Measurements from ENCODE around the gene ADTRP. TPM values are rescaled to one million over a fixed set of nuclear protein-coding genes. Genes with fewer than 3 reads are reported as not detected.

ADTRP gene
- total and polyA plus RNA-seq, 2 donors (not counting 1 experiment from before 2014, with no cell fraction given): 0.18 to 1.2 TPM

DNA sequence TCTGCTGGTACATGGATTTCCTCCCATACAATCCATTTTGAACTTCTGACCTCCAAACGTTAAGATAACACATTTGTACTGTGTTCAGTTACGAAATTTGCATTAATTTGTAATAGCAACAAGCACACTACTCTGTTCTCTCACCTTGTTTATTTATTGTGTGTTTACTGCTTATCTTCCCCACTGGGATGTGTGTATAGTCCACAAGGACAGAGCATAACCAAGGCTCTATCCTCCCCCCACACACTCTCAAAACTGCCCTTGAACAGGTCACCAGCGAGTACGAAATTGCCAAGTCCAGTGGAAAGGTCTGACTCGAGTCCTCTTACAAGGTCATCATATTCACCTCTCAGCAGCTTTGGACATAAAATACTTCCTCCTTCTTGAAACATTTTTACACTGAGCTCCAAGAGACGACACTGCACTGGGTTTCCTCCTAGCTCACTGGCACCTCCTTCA lies 18.6 kb downstream of the ADTRP start:
- H3K4me1 ChIP-seq (ENCODE audit: control insufficient read depth in 2 of 2, insufficient read depth in 2 of 2, low read length in 2 of 2): no peaks in the 10 kb centered on the region
- POLR2A ChIA-PET: no interaction called here
- no peak overlapping the region for H3K27ac ChIP-seq (ENCODE audit: low read length in 2 of 2)
- Mint-ChIP-seq H3K27me3 (peaks cover 35% of the 10 kb centered on the region), H3K4me3 (no peak overlapping the region), H3K4me1 (no peaks in the 10 kb centered on the region), H3K9me3 (ENCODE audit: insufficient read depth) (no peaks in the 10 kb centered on the region), H3K27ac (no peak overlapping the region)
- DNase-seq (no peak), ATAC-seq (ENCODE audit: low read depth) (no peak)
- H4K20me1 ChIP-seq (ENCODE audit: control insufficient read depth, insufficient read depth, low read length, poor library complexity, severe bottlenecking): no peaks in the 10 kb centered on the region
- TF ChIP-seq, protein P1, sequence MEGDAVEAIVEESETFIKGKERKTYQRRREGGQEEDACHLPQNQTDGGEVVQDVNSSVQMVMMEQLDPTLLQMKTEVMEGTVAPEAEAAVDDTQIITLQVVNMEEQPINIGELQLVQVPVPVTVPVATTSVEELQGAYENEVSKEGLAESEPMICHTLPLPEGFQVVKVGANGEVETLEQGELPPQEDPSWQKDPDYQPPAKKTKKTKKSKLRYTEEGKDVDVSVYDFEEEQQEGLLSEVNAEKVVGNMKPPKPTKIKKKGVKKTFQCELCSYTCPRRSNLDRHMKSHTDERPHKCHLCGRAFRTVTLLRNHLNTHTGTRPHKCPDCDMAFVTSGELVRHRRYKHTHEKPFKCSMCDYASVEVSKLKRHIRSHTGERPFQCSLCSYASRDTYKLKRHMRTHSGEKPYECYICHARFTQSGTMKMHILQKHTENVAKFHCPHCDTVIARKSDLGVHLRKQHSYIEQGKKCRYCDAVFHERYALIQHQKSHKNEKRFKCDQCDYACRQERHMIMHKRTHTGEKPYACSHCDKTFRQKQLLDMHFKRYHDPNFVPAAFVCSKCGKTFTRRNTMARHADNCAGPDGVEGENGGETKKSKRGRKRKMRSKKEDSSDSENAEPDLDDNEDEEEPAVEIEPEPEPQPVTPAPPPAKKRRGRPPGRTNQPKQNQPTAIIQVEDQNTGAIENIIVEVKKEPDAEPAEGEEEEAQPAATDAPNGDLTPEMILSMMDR (IDR thresholded peaks at IDR 0.05): no peak
- TF ChIP-seq EZH2 (IDR thresholded peaks at IDR 0.05; ENCODE audit: borderline replicate concordance, insufficient read depth, low read depth, low read length, poor library complexity, severe bottlenecking): no peak
- no peak overlapping the region for H3K9ac ChIP-seq (ENCODE audit: low read length)
- 65% methylated on average over 4 of the region's 6 CpGs for WGBS (ENCODE audit: insufficient coverage)
- H2AFZ ChIP-seq (ENCODE audit: insufficient read depth, low read depth, low read length, poor library complexity, severe bottlenecking): no peak overlapping the region
- H3K4me2 ChIP-seq (replicated peaks; ENCODE audit: low read depth, low read length, poor library complexity, severe bottlenecking): no peak overlapping the region
- no peaks in the 10 kb centered on the region for H3K9me3 ChIP-seq (ENCODE audit: control extremely low read depth in 1 of 3, control insufficient read depth in 2 of 3, insufficient read depth in 1 of 3, low read length in 2 of 3)
- intact Hi-C loops (cut with micrococcal nuclease): no loop called here
- H3K79me2 ChIP-seq (ENCODE audit: control insufficient read depth, insufficient read depth, low read length): no peaks in the 10 kb centered on the region
- H3K36me3 ChIP-seq (replicated peaks in 1 of 2; ENCODE audit: control extremely low read depth in 1 of 2, control insufficient read depth in 1 of 2, extremely low read depth in 1 of 2, insufficient read depth in 2 of 2, low read length in 1 of 2): no peaks in the 10 kb centered on the region
- no peak overlapping the region for H3K4me3 ChIP-seq (ENCODE audit: control extremely low read depth in 1 of 5, extremely low read depth in 1 of 5, insufficient read depth in 1 of 5, low read depth in 2 of 5, low read length in 4 of 5)
- H3K27me3 ChIP-seq (replicated peaks in 1 of 4; ENCODE audit: control extremely low read depth in 1 of 4, control insufficient read depth in 3 of 4, insufficient read depth in 4 of 4, low read length in 3 of 4): peaks cover 0 to 6% (median 0%) of the 10 kb centered on the region in 4 experiments
- CTCF ChIA-PET: no interaction called here

- H3K27me3 Mint-ChIP-seq: peaks cover 38% of the 10 kb centered on the region
- Histone ChIP-seq H3K27ac (ENCODE audit: low read length in 2 of 2) (no peak overlapping the region), H4K20me1 (ENCODE audit: control insufficient read depth, insufficient read depth, low read length, poor library complexity, severe bottlenecking) (no peaks in the 10 kb centered on the region), H3K4me1 (ENCODE audit: control insufficient read depth in 2 of 2, insufficient read depth in 2 of 2, low read length in 2 of 2) (no peaks in the 10 kb centered on the region), H3K4me2 (replicated peaks; ENCODE audit: low read depth, low read length, poor library complexity, severe bottlenecking) (no peak overlapping the region), H3K36me3 (replicated peaks in 1 of 2; ENCODE audit: control extremely low read depth in 1 of 2, control insufficient read depth in 1 of 2, extremely low read depth in 1 of 2, insufficient read depth in 2 of 2, low read length in 1 of 2) (no peaks in the 10 kb centered on the region), H3K4me3 (ENCODE audit: control extremely low read depth in 1 of 5, extremely low read depth in 1 of 5, insufficient read depth in 1 of 5, low read depth in 2 of 5, low read length in 4 of 5) (no peak overlapping the region), H3K9ac (ENCODE audit: low read length) (no peak overlapping the region), H2AFZ (ENCODE audit: insufficient read depth, low read depth, low read length, poor library complexity, severe bottlenecking) (no peak overlapping the region), H3K9me3 (ENCODE audit: control extremely low read depth in 1 of 3, control insufficient read depth in 2 of 3, insufficient read depth in 1 of 3, low read length in 2 of 3) (no peaks in the 10 kb centered on the region), H3K79me2 (ENCODE audit: control insufficient read depth, insufficient read depth, low read length) (no peaks in the 10 kb centered on the region), H3K27me3 (replicated peaks in 1 of 4; ENCODE audit: control extremely low read depth in 1 of 4, control insufficient read depth in 3 of 4, insufficient read depth in 4 of 4, low read length in 3 of 4) (peaks cover 0 to 10% (median 0%) of the 10 kb centered on the region in 4 experiments)
- intact Hi-C loops (cut with micrococcal nuclease): no loop called here
- TF ChIP-seq EZH2 (IDR thresholded peaks at IDR 0.05; ENCODE audit: borderline replicate concordance, insufficient read depth, low read depth, low read length, poor library complexity, severe bottlenecking): no peak
- TF ChIP-seq, protein P1 (IDR thresholded peaks at IDR 0.05): no peak
- H3K27ac Mint-ChIP-seq: no peak overlapping the region
- no peak for DNase-seq
- ChIA-PET POLR2A (no interaction called here), CTCF (no interaction called here)
- 88% methylated on average over 3 of the region's 4 CpGs for WGBS (ENCODE audit: insufficient coverage)
- no peak overlapping the region for H3K4me3 Mint-ChIP-seq
- no peaks in the 10 kb centered on the region for H3K4me1 Mint-ChIP-seq
- no peaks in the 10 kb centered on the region for H3K9me3 Mint-ChIP-seq (ENCODE audit: insufficient read depth)
- no peak for ATAC-seq (ENCODE audit: low read depth)
These were observed 19.7 kb downstream of the ADTRP start for GRCh38 chr6:11758878-11759277.

Data from B cell (primary cell).